DOHH2 (cell line): ENCODE results near the gene PITPNC1.

Experiments used
- H3F3A ChIP-seq: fragments of 200-600 bp; sonication (generic), shearing (Covaris generic); 2 replicates; pipeline ENCODE4 v1.6.0; 2016; ENCODE audit warnings: antibody characterized with exemption, mild to moderate bottlenecking; ENCODE audit not compliant: control insufficient read depth, insufficient read depth
- H3K27ac ChIP-seq: fragments of 200-600 bp; sonication (generic); 2 replicates; pipeline ENCODE4 v1.5.1; 2014; ENCODE audit warnings: low read depth, mild to moderate bottlenecking, low read length, moderate library complexity
- H3K27me3 ChIP-seq: fragments of 200-600 bp; sonication (generic); 2 replicates; pipeline ENCODE4 v1.6.1; 2014; ENCODE audit warnings: mild to moderate bottlenecking, low read length, mixed read lengths; ENCODE audit not compliant: control insufficient read depth
- H3K36me3 ChIP-seq: fragments of 200-600 bp; sonication (generic); 2 replicates; pipeline ENCODE4 v1.6.1; 2014; ENCODE audit warnings: mild to moderate bottlenecking, low read length, moderate library complexity, mixed read lengths; ENCODE audit not compliant: control insufficient read depth
- H3K4me1 ChIP-seq: fragments of 200-600 bp; sonication (generic); 2 replicates; pipeline ENCODE4 v1.6.1; 2014; ENCODE audit warnings: mild to moderate bottlenecking, low read length, mixed read lengths; ENCODE audit not compliant: control insufficient read depth
- H3K4me2 ChIP-seq: fragments of 200-600 bp; sonication (generic); 2 replicates; pipeline ENCODE4 v1.6.0; 2014; ENCODE audit warnings: mild to moderate bottlenecking, low read length, moderate library complexity
- H3K4me3 ChIP-seq: fragments of 200-600 bp; sonication (generic); 2 replicates; pipeline ENCODE4 v1.5.1; 2014; ENCODE audit warnings: mild to moderate bottlenecking, low read length, mixed read lengths
- H3K79me2 ChIP-seq: fragments of 200-600 bp; sonication (generic); 2 replicates; pipeline ENCODE4 v1.6.1; 2014; ENCODE audit warnings: mild to moderate bottlenecking, low read length, mixed read lengths; ENCODE audit not compliant: control insufficient read depth
- H3K9me2 ChIP-seq: fragments of 200-600 bp; sonication (generic); replicated peaks from 2 replicates; pipeline ENCODE4 v1.6.1; 2014; ENCODE audit warnings: mild to moderate bottlenecking, low read length, mixed read lengths; ENCODE audit not compliant: control insufficient read depth
- H3K9me3 ChIP-seq: fragments of 200-600 bp; sonication (generic); 2 replicates; pipeline ENCODE4 v1.6.1; 2014; ENCODE audit warnings: antibody characterized with exemption, low read length, mixed read lengths; ENCODE audit not compliant: control insufficient read depth, insufficient read depth
- H4K20me1 ChIP-seq: fragments of 200-600 bp; sonication (generic); 2 replicates; pipeline ENCODE4 v1.6.0; 2014; ENCODE audit warnings: low read depth, mild to moderate bottlenecking, antibody characterized with exemption, low read length, moderate library complexity; ENCODE audit not compliant: control insufficient read depth, insufficient read depth
- CTCF ChIP-seq: fragments of 200-600 bp; sonication (generic); IDR thresholded peaks from one replicate; pipeline ENCODE4 v1.5.1; 2014; ENCODE audit warnings: antibody characterized with exemption, mild to moderate bottlenecking, low read depth, low read length; ENCODE audit not compliant: poor library complexity, severe bottlenecking
- EZH2phosphoT487 ChIP-seq: fragments of 200-600 bp; sonication (generic); IDR thresholded peaks from 2 replicates; pipeline ENCODE4 v1.6.1; 2017; ENCODE audit warnings: borderline replicate concordance, mild to moderate bottlenecking, antibody characterized with exemption, low read length, moderate library complexity, mixed read lengths

PITPNC1 gene

GRCh38 chr17:67600408-67600807, 223.3 kb downstream of the PITPNC1 start:
- Histone ChIP-seq H3F3A (no peaks in the 10 kb centered on the region), H3K4me3 (no peak overlapping the region), H3K9me3 (no peaks in the 10 kb centered on the region), H3K4me1 (no peaks in the 10 kb centered on the region), H3K4me2 (no peak overlapping the region), H3K9me2 (no peaks in the 10 kb centered on the region), H3K27ac (no peak overlapping the region), H3K27me3 (no peaks in the 10 kb centered on the region), H4K20me1 (no peaks in the 10 kb centered on the region), H3K36me3 (no peaks in the 10 kb centered on the region), H3K79me2 (no peaks in the 10 kb centered on the region)
- TF ChIP-seq CTCF (no peak), EZH2phosphoT487 (no peak)

- no peak overlapping the region for H3K4me3 ChIP-seq
- TF ChIP-seq EZH2phosphoT487 (no peak), CTCF (no peak)
- no peak overlapping the region for H3K4me2 ChIP-seq
- H3K9me2 ChIP-seq = no peaks in the 10 kb centered on the region
- H3K9me3 ChIP-seq = no peaks in the 10 kb centered on the region
- no peak overlapping the region for H3K27ac ChIP-seq
- no peaks in the 10 kb centered on the region for H3F3A ChIP-seq
- no peaks in the 10 kb centered on the region for H3K79me2 ChIP-seq
- H3K27me3 ChIP-seq = no peaks in the 10 kb centered on the region
- no peaks in the 10 kb centered on the region for H3K36me3 ChIP-seq
- H3K4me1 ChIP-seq = no peaks in the 10 kb centered on the region
- H4K20me1 ChIP-seq = no peaks in the 10 kb centered on the region
These were observed 224.8 kb downstream of the PITPNC1 start for GRCh38 chr17:67601897-67602296.

- Histone ChIP-seq H3K79me2 (no peaks in the 10 kb centered on the region), H3F3A (no peaks in the 10 kb centered on the region), H3K9me3 (no peaks in the 10 kb centered on the region), H3K27ac (no peak overlapping the region), H3K36me3 (no peaks in the 10 kb centered on the region), H3K27me3 (no peaks in the 10 kb centered on the region), H4K20me1 (no peaks in the 10 kb centered on the region), H3K4me2 (no peak overlapping the region), H3K4me1 (no peaks in the 10 kb centered on the region), H3K9me2 (no peaks in the 10 kb centered on the region), H3K4me3 (no peak overlapping the region)
- TF ChIP-seq EZH2phosphoT487 (no peak), CTCF (no peak)
These were observed 225.4 kb downstream of the PITPNC1 start for GRCh38 chr17:67602444-67602843.

GRCh38 chr17:67602974-67603373, 225.9 kb downstream of the PITPNC1 start:
- Histone ChIP-seq H3K9me3 (no peaks in the 10 kb centered on the region), H3K9me2 (no peaks in the 10 kb centered on the region), H3K4me2 (no peak overlapping the region), H3F3A (no peaks in the 10 kb centered on the region), H3K36me3 (no peaks in the 10 kb centered on the region), H3K4me3 (no peak overlapping the region), H4K20me1 (no peaks in the 10 kb centered on the region), H3K4me1 (no peaks in the 10 kb centered on the region), H3K27me3 (no peaks in the 10 kb centered on the region), H3K27ac (no peak overlapping the region), H3K79me2 (no peaks in the 10 kb centered on the region)
- TF ChIP-seq CTCF (peak; percentile 73), EZH2phosphoT487 (no peak)
